ENCODE results near the gene ZNF148. TPM values are rescaled to one million over a fixed set of nuclear protein-coding genes. Genes with fewer than 3 reads are reported as not detected.
A peak's percentile ranks its signal among the peaks of the same experiment; 100 is the strongest.
"Not testable (repeated sequence)": the region's sequence is repeated elsewhere in the genome, so short reads cannot be mapped to it uniquely, and the experiment has no call there.

ZNF148 gene
- total RNA-seq, 1 experiment from 2014 or later, result 47.8 TPM

- no peaks in the 10 kb centered on the region for H3K9me3 ChIP-seq (ENCODE audit: low read depth, low read length, poor library complexity, severe bottlenecking)
- intact Hi-C loops (cut with micrococcal nuclease; ENCODE audit: unreplicated experiment), result no loop called here
- no peaks in the 10 kb centered on the region for H3K27me3 ChIP-seq (replicated peaks; ENCODE audit: insufficient read depth, low read depth, low read length, poor library complexity)
- no peaks in the 10 kb centered on the region for H3K36me3 ChIP-seq (ENCODE audit: insufficient read depth, low read length, poor library complexity, severe bottlenecking)
- BruUV-seq (replicated peaks), result no TSS peak
- ChIA-PET POLR2A (ENCODE audit: low non-redundant PET) (no interaction called here), CTCF (interaction anchor here (0.6 kb wide), 1 partner anchor 603 kb away, joined by 3 read pairs; no protein-coding TSS in a partner anchor)
- H3K27ac ChIP-seq (ENCODE audit: low read depth, low read length, poor library complexity, severe bottlenecking), result no peak overlapping the region
- peaks cover 7% of the 10 kb centered on the region for H3K4me1 ChIP-seq (ENCODE audit: insufficient read depth, low read length, poor library complexity, severe bottlenecking)
- no peak for DNase-seq (ENCODE audit: low spot score)
- H3K4me3 ChIP-seq (ENCODE audit: low read depth, low read length, poor library complexity, severe bottlenecking), result no peak overlapping the region
- no peak for TF ChIP-seq CTCF (conservative IDR thresholded peaks at IDR 0.05; ENCODE audit: low read depth, low read length)
- TF ChIP-seq EZH2 (IDR thresholded peaks at IDR 0.05; ENCODE audit: borderline replicate concordance, low read depth, low read length, poor library complexity, severe bottlenecking), result no peak
Observed at GRCh38 chr3:125389282-125389681, 14.2 kb upstream of the ZNF148 start.

- H3K27me3 ChIP-seq (replicated peaks; ENCODE audit: insufficient read depth, low read depth, low read length, poor library complexity); DNase-seq (ENCODE audit: low spot score); H3K4me1 ChIP-seq (ENCODE audit: insufficient read depth, low read length, poor library complexity, severe bottlenecking); H3K36me3 ChIP-seq (ENCODE audit: insufficient read depth, low read length, poor library complexity, severe bottlenecking); CTCF ChIA-PET; POLR2A ChIA-PET (ENCODE audit: low non-redundant PET); BruUV-seq (replicated peaks); H3K4me3 ChIP-seq (ENCODE audit: low read depth, low read length, poor library complexity, severe bottlenecking); H3K27ac ChIP-seq (ENCODE audit: low read depth, low read length, poor library complexity, severe bottlenecking); intact Hi-C loops (cut with micrococcal nuclease; ENCODE audit: unreplicated experiment); H3K9me3 ChIP-seq (ENCODE audit: low read depth, low read length, poor library complexity, severe bottlenecking): not testable (repeated sequence)
Observed at GRCh38 chr3:125388369-125388768, 13.2 kb upstream of the ZNF148 start.

GRCh38 chr3:125386811-125387210, 11.7 kb upstream of the ZNF148 start:
- Histone ChIP-seq H3K27ac (ENCODE audit: low read depth, low read length, poor library complexity, severe bottlenecking) (no peak overlapping the region), H3K27me3 (replicated peaks; ENCODE audit: insufficient read depth, low read depth, low read length, poor library complexity) (no peaks in the 10 kb centered on the region), H3K9me3 (ENCODE audit: low read depth, low read length, poor library complexity, severe bottlenecking) (no peaks in the 10 kb centered on the region), H3K4me1 (ENCODE audit: insufficient read depth, low read length, poor library complexity, severe bottlenecking) (peaks cover 7% of the 10 kb centered on the region), H3K4me3 (ENCODE audit: low read depth, low read length, poor library complexity, severe bottlenecking) (no peak overlapping the region), H3K36me3 (ENCODE audit: insufficient read depth, low read length, poor library complexity, severe bottlenecking) (no peaks in the 10 kb centered on the region)
- BruUV-seq (replicated peaks), result no TSS peak
- CTCF ChIA-PET, result no interaction called here
- TF ChIP-seq EZH2 (IDR thresholded peaks at IDR 0.05; ENCODE audit: borderline replicate concordance, low read depth, low read length, poor library complexity, severe bottlenecking) (no peak), CTCF (conservative IDR thresholded peaks at IDR 0.05; ENCODE audit: low read depth, low read length) (no peak)
- DNase-seq (ENCODE audit: low spot score), result peak; percentile 24
- intact Hi-C loops (cut with micrococcal nuclease; ENCODE audit: unreplicated experiment), result no loop called here
- POLR2A ChIA-PET (ENCODE audit: low non-redundant PET), result interaction anchor here (0.6 kb wide), 1 partner anchor 184 kb away, joined by 18 read pairs; no protein-coding TSS in a partner anchor

GRCh38 chr3:125383744-125384143, 8.6 kb upstream of the ZNF148 start:
- Histone ChIP-seq H3K9me3 (ENCODE audit: low read depth, low read length, poor library complexity, severe bottlenecking) (no peaks in the 10 kb centered on the region), H3K4me3 (ENCODE audit: low read depth, low read length, poor library complexity, severe bottlenecking) (no peak overlapping the region), H3K36me3 (ENCODE audit: insufficient read depth, low read length, poor library complexity, severe bottlenecking) (no peaks in the 10 kb centered on the region), H3K27me3 (replicated peaks; ENCODE audit: insufficient read depth, low read depth, low read length, poor library complexity) (no peaks in the 10 kb centered on the region), H3K27ac (ENCODE audit: low read depth, low read length, poor library complexity, severe bottlenecking) (no peak overlapping the region), H3K4me1 (ENCODE audit: insufficient read depth, low read length, poor library complexity, severe bottlenecking) (peaks cover 7% of the 10 kb centered on the region)
- TF ChIP-seq CTCF (conservative IDR thresholded peaks at IDR 0.05; ENCODE audit: low read depth, low read length) (no peak), EZH2 (IDR thresholded peaks at IDR 0.05; ENCODE audit: borderline replicate concordance, low read depth, low read length, poor library complexity, severe bottlenecking) (no peak)
- ChIA-PET CTCF (no interaction called here), POLR2A (ENCODE audit: low non-redundant PET) (no interaction called here)
- DNase-seq (ENCODE audit: low spot score), result no peak
- intact Hi-C loops (cut with micrococcal nuclease; ENCODE audit: unreplicated experiment), result no loop called here
- no TSS peak for BruUV-seq (replicated peaks)
